IMR-90 (cell line): ENCODE measurements around the gene ARHGEF39.

Experiments
- BHLHE40 ChIP-seq: fragments of 150-350 bp; IDR thresholded peaks from 2 replicates; pipeline ENCODE4 v1.6.1; 2016; ENCODE audit warnings: mild to moderate bottlenecking, low read depth, low read length
- CEBPB ChIP-seq: IDR thresholded peaks from 2 replicates; pipeline ENCODE4 v1.6.1; 2012; ENCODE audit warnings: low read depth, low read length, improper control_type of control experiment
- CHD1 ChIP-seq: IDR thresholded peaks from 2 replicates; pipeline ENCODE4 v1.6.1; 2012; ENCODE audit warnings: low read depth, low read length, improper control_type of control experiment
- FOS ChIP-seq: fragments of 150-350 bp; IDR thresholded peaks from 2 replicates; pipeline ENCODE4 v1.6.1; 2016; ENCODE audit warnings: low read depth, low read length
- MAFK ChIP-seq: IDR thresholded peaks from 2 replicates; pipeline ENCODE4 v1.6.1; 2012; ENCODE audit warnings: low read depth, low read length, improper control_type of control experiment
- MAZ ChIP-seq: IDR thresholded peaks from 2 replicates; pipeline ENCODE4 v1.6.1; 2012; ENCODE audit warnings: low read depth, mild to moderate bottlenecking, low read length, improper control_type of control experiment, moderate library complexity, borderline replicate concordance
- MXI1 ChIP-seq: IDR thresholded peaks from 2 replicates; pipeline ENCODE4 v1.6.1; 2012; ENCODE audit warnings: low read depth, mild to moderate bottlenecking, low read length, moderate library complexity, borderline replicate concordance
- NFE2L2 ChIP-seq: fragments of 150-350 bp; IDR thresholded peaks from 2 replicates; pipeline ENCODE4 v1.6.1; 2016; ENCODE audit warnings: low read depth, mild to moderate bottlenecking, low read length
- POLR2A ChIP-seq: IDR thresholded peaks from 2 replicates; pipeline ENCODE4 v1.6.1; 2012; ENCODE audit warnings: mild to moderate bottlenecking, low read depth, low read length
- RAD21 ChIP-seq: IDR thresholded peaks from 2 replicates; pipeline ENCODE4 v1.6.1; 2012; ENCODE audit warnings: low read length, improper control_type of control experiment
- RCOR1 ChIP-seq: IDR thresholded peaks from 2 replicates; pipeline ENCODE4 v1.6.1; 2012; ENCODE audit warnings: mild to moderate bottlenecking, low read length, improper control_type of control experiment; ENCODE audit not compliant: insufficient replicate concordance
- TF ChIP-seq, protein P1 (sequence below): conservative IDR thresholded peaks from 2 replicates; pipeline ENCODE4 v1.5.1; 2012; ENCODE audit warnings: mild to moderate bottlenecking, low read depth, low read length, improper control_type of control experiment
- TF ChIP-seq, protein P2 (sequence below): fragments of 150-350 bp; IDR thresholded peaks from 2 replicates; pipeline ENCODE4 v1.6.1; 2017; ENCODE audit warnings: mild to moderate bottlenecking, antibody characterized with exemption, low read length, low read depth
- TF ChIP-seq, protein P3 (sequence below): fragments of 150-350 bp; IDR thresholded peaks from 2 replicates; pipeline ENCODE4 v1.6.1; 2016; ENCODE audit warnings: low read depth, mild to moderate bottlenecking, low read length, moderate library complexity, borderline replicate concordance

DNA sequence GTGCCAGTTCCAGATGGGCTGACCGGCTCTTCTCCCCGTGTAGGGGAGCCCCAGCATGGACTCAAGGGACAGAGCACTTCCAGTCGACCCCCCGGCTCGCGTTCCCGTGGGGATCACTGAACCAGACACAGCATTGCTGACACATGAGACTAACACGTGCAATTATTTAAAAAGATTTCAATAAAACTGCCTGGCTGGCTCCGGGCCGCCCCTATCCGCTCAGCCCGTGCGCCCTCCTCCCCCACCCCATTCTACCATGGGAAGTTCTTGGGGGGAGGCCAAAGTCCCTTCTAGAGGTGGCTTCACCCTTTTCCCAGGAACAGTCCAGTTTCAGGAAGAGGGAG, 55.2 kb downstream of the ARHGEF39 start:
- TF ChIP-seq, protein P1, sequence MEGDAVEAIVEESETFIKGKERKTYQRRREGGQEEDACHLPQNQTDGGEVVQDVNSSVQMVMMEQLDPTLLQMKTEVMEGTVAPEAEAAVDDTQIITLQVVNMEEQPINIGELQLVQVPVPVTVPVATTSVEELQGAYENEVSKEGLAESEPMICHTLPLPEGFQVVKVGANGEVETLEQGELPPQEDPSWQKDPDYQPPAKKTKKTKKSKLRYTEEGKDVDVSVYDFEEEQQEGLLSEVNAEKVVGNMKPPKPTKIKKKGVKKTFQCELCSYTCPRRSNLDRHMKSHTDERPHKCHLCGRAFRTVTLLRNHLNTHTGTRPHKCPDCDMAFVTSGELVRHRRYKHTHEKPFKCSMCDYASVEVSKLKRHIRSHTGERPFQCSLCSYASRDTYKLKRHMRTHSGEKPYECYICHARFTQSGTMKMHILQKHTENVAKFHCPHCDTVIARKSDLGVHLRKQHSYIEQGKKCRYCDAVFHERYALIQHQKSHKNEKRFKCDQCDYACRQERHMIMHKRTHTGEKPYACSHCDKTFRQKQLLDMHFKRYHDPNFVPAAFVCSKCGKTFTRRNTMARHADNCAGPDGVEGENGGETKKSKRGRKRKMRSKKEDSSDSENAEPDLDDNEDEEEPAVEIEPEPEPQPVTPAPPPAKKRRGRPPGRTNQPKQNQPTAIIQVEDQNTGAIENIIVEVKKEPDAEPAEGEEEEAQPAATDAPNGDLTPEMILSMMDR: no peak
- no peak for TF ChIP-seq RCOR1
- no peak for TF ChIP-seq NFE2L2
- TF ChIP-seq, protein P2, sequence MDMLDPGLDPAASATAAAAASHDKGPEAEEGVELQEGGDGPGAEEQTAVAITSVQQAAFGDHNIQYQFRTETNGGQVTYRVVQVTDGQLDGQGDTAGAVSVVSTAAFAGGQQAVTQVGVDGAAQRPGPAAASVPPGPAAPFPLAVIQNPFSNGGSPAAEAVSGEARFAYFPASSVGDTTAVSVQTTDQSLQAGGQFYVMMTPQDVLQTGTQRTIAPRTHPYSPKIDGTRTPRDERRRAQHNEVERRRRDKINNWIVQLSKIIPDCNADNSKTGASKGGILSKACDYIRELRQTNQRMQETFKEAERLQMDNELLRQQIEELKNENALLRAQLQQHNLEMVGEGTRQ: no peak
- TF ChIP-seq RAD21: no peak
- no peak for TF ChIP-seq FOS
- TF ChIP-seq POLR2A: no peak
- TF ChIP-seq MXI1: no peak
- no peak for TF ChIP-seq CEBPB
- no peak for TF ChIP-seq BHLHE40
- TF ChIP-seq CHD1: no peak
- TF ChIP-seq MAZ: no peak
- TF ChIP-seq, protein P3, sequence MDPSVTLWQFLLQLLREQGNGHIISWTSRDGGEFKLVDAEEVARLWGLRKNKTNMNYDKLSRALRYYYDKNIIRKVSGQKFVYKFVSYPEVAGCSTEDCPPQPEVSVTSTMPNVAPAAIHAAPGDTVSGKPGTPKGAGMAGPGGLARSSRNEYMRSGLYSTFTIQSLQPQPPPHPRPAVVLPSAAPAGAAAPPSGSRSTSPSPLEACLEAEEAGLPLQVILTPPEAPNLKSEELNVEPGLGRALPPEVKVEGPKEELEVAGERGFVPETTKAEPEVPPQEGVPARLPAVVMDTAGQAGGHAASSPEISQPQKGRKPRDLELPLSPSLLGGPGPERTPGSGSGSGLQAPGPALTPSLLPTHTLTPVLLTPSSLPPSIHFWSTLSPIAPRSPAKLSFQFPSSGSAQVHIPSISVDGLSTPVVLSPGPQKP: no peak
- TF ChIP-seq MAFK: no peak
